OCI-LY1 (cell line): ENCODE results near the gene FANCG.

ENCODE experiments used
- EZH2 ChIP-seq: fragments of 200-600 bp; sonication (generic), shearing (Covaris generic); IDR thresholded peaks from 2 replicates; pipeline ENCODE4 v1.8.0; 2017; ENCODE audit warnings: borderline replicate concordance, mixed run types, mild to moderate bottlenecking, antibody characterized with exemption, low read length, moderate library complexity, mixed read lengths
- TF ChIP-seq, protein P1 (sequence below): fragments of 200-600 bp; sonication (generic), shearing (Covaris generic); IDR thresholded peaks from 2 replicates; pipeline ENCODE4 v1.5.1; 2017; ENCODE audit warnings: mild to moderate bottlenecking, antibody characterized with exemption, low read length, moderate library complexity, mixed read lengths

DNA sequence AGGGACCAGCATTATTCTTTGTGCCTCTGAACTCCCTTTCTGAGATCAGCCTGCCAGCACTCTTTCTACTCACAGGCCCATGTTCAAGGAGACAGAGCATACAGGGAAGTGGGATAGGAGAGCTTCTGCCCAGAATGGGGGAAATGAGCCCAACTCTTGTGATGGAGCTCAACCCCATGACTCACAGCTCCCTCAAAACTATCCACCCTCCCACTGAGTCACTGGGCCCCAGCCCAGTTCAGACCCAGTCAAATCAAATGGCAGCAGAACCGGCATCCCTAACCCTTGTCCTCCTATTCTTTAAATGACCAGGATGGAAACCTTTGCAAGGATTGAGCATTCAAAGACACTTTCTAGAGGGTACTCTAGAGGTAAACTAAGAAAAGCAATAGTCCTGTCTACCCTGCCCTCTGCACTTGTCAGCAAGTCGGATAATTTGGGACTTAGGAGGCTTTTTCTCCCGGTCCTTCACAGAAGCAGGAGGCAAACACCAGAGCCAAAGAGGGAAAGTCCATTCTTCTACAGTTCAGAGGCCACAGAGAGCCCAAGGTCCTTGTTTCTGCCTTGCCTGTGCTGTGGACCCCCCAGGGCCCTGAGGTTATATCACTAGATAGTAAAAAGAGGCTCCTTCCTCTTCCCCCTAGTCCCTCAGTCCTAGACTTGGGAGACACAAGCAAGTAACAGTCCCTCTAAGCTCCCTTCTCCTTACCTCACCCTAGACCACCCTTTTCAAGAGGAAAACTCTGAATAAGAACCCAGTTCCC, 32.7 kb upstream of the FANCG start:
- TF ChIP-seq, protein P1, sequence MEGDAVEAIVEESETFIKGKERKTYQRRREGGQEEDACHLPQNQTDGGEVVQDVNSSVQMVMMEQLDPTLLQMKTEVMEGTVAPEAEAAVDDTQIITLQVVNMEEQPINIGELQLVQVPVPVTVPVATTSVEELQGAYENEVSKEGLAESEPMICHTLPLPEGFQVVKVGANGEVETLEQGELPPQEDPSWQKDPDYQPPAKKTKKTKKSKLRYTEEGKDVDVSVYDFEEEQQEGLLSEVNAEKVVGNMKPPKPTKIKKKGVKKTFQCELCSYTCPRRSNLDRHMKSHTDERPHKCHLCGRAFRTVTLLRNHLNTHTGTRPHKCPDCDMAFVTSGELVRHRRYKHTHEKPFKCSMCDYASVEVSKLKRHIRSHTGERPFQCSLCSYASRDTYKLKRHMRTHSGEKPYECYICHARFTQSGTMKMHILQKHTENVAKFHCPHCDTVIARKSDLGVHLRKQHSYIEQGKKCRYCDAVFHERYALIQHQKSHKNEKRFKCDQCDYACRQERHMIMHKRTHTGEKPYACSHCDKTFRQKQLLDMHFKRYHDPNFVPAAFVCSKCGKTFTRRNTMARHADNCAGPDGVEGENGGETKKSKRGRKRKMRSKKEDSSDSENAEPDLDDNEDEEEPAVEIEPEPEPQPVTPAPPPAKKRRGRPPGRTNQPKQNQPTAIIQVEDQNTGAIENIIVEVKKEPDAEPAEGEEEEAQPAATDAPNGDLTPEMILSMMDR: no peak
- no peak for TF ChIP-seq EZH2
